NCI-H2171 treated with DMSO at 0.1 percent for 48 hours (cell line): Measurements from ENCODE around the gene KCNK15.

Experiments
- DNase-seq: peaks from one replicate; lab custom pipeline; 2025; lab: John Stamatoyannopoulos, UW

KCNK15 gene

GRCh38 chr20:44736170-44737021 lies 9.3 kb upstream of the KCNK15 start:
- DNase-seq = peak; percentile 96

GRCh38 chr20:44737116-44737515 lies 8.5 kb upstream of the KCNK15 start:
- DNase-seq = no peak

GRCh38 chr20:44738813-44739477 lies 6.7 kb upstream of the KCNK15 start:
- peak; percentile 90 for DNase-seq

GRCh38 chr20:44739942-44740341 lies 5.7 kb upstream of the KCNK15 start:
- DNase-seq = peak; percentile 95

- DNase-seq = no peak
These were observed 3.2 kb upstream of the KCNK15 start for GRCh38 chr20:44742304-44743079.

- no peak for DNase-seq
These were observed 2.5 kb upstream of the KCNK15 start for GRCh38 chr20:44743080-44743701.

GRCh38 chr20:44743916-44744655 lies 1.6 kb upstream of the KCNK15 start:
- DNase-seq = no peak

- no peak for DNase-seq
These were observed 505 bp upstream of the KCNK15 start for GRCh38 chr20:44745122-44745597.

GRCh38 chr20:44746367-44747165 lies 901 bp downstream of the KCNK15 start:
- peak; percentile 97 for DNase-seq

- peak; percentile 97 for DNase-seq
These were observed 1.7 kb downstream of the KCNK15 start for GRCh38 chr20:44747166-44748004.

GRCh38 chr20:44748005-44748370 lies 2.3 kb downstream of the KCNK15 start:
- peak; percentile 29 for DNase-seq

- DNase-seq = no peak
These were observed 4.6 kb downstream of the KCNK15 start for GRCh38 chr20:44750081-44750805.

- DNase-seq = peak; percentile 16
These were observed 6.7 kb downstream of the KCNK15 start for GRCh38 chr20:44752099-44752931.

- DNase-seq = no peak
These were observed 8.9 kb downstream of the KCNK15 start for GRCh38 chr20:44754554-44754953.

- DNase-seq = no peak
These were observed 10.5 kb downstream of the KCNK15 start for GRCh38 chr20:44756011-44756688.

GRCh38 chr20:44756956-44757355 lies 11.3 kb downstream of the KCNK15 start:
- no peak for DNase-seq
